MCF 10A (cell line): Measurements from ENCODE around the gene FEZF1. TPM values are rescaled to one million over a fixed set of nuclear protein-coding genes. Genes with fewer than 3 reads are reported as not detected.

Experiments
- BruUV-seq: library from RNA; stranded (reverse); fragments of 400-500 nt; replicated peaks from 2 replicates; lab custom pipeline; 2021; lab: Mats Ljungman, UMichigan
- CTCF ChIA-PET: fragments of 300-600 bp; sonication (Branson Sonifier 250); formaldehyde crosslinking; extraction: SDS; loops from one replicate; lab custom pipeline; 2021; ENCODE audit warnings: antibody characterized with exemption, inconsistent platforms; lab: Yijun Ruan, JAX
- POLR2A ChIA-PET: fragments of 300-600, 350-650 bp; sonication (Branson Sonifier 250); formaldehyde crosslinking; extraction: SDS; loops from one replicate; lab custom pipeline; 2020; ENCODE audit warnings: antibody characterized with exemption, inconsistent platforms; lab: Yijun Ruan, JAX
- DNase-seq: peaks from one replicate; pipeline ENCODE4 v3.0.0-alpha.2; 2018; ENCODE audit not compliant: unreplicated experiment
- H3K27ac Mint-ChIP-seq: one replicate; pipeline ENCODE4 v1.8.0; 2022; ENCODE audit warnings: mild to moderate bottlenecking, low read depth, mixed read lengths; ENCODE audit not compliant: unreplicated experiment
- H3K27me3 Mint-ChIP-seq: one replicate; pipeline ENCODE4 v1.8.0; 2022; ENCODE audit warnings: mixed read lengths; ENCODE audit not compliant: insufficient read depth, unreplicated experiment
- H3K36me3 Mint-ChIP-seq: one replicate; pipeline ENCODE4 v1.8.0; 2022; ENCODE audit warnings: mild to moderate bottlenecking, moderate library complexity, mixed read lengths; ENCODE audit not compliant: insufficient read depth, unreplicated experiment
- H3K4me1 Mint-ChIP-seq: one replicate; pipeline ENCODE4 v1.8.0; 2022; ENCODE audit warnings: mixed read lengths; ENCODE audit not compliant: insufficient read depth, unreplicated experiment
- H3K4me3 Mint-ChIP-seq: one replicate; pipeline ENCODE4 v1.8.0; 2022; ENCODE audit warnings: mild to moderate bottlenecking, moderate library complexity, mixed read lengths; ENCODE audit not compliant: unreplicated experiment
- H3K9me3 Mint-ChIP-seq: one replicate; pipeline ENCODE4 v1.8.0; 2022; ENCODE audit warnings: mixed read lengths; ENCODE audit not compliant: unreplicated experiment
- CTCF ChIP-seq: fragments of 200-600 bp; IDR thresholded peaks from one replicate; pipeline ENCODE4 v1.8.0; 2022; ENCODE audit warnings: antibody characterized with exemption, mild to moderate bottlenecking; ENCODE audit not compliant: unreplicated experiment
- intact Hi-C: fragments of 100-400 bp; cut with micrococcal nuclease; formaldehyde crosslinking; loops from 2 replicates; pipeline ENCODE4 v1.14.1; 2022
- total RNA-seq: library from RNA; stranded (reverse); gene quantifications from 2 replicates; pipeline ENCODE4 v1.2.3, GENCODE V29; 2022

FEZF1 gene
- total RNA-seq, 1 experiment from 2014 or later, result not detected

GRCh38 chr7:122261442-122261841 is 43.1 kb downstream of the FEZF1 start:
- intact Hi-C loops, result no loop called here

GRCh38 chr7:122261016-122261415 is 43.5 kb downstream of the FEZF1 start:
- no TSS peak for BruUV-seq
- CTCF ChIA-PET, result no interaction called here
- intact Hi-C loops, result no loop called here
- Mint-ChIP-seq H3K4me1 (no peaks in the 10 kb centered on the region), H3K27ac (no peak overlapping the region), H3K27me3 (peaks cover 4% of the 10 kb centered on the region), H3K36me3 (no peaks in the 10 kb centered on the region), H3K4me3 (no peak overlapping the region), H3K9me3 (no peaks in the 10 kb centered on the region)
- TF ChIP-seq CTCF, result no peak
- POLR2A ChIA-PET, result interaction anchor here (1.1 to 1.2 kb wide), 2 partner anchors 10 to 37 kb away, joined by 3 to 4 read pairs; no protein-coding TSS in a partner anchor
- no peak for DNase-seq

More at GRCh38 chr7:122261442-122261841, 43.1 kb downstream of the FEZF1 start:
- Mint-ChIP-seq H3K4me1 (no peaks in the 10 kb centered on the region), H3K36me3 (no peaks in the 10 kb centered on the region), H3K27me3 (peaks cover under 1% of the 10 kb centered on the region), H3K27ac (no peak overlapping the region), H3K9me3 (no peaks in the 10 kb centered on the region), H3K4me3 (no peak overlapping the region)
- ChIA-PET CTCF (no interaction called here), POLR2A (interaction anchor here (1.1 to 1.2 kb wide), 2 partner anchors 11 to 38 kb away, joined by 3 to 4 read pairs; no protein-coding TSS in a partner anchor)
- DNase-seq, result no peak
- no TSS peak for BruUV-seq
- no peak for TF ChIP-seq CTCF

GRCh38 chr7:122260336-122260735 is 44.2 kb downstream of the FEZF1 start:
- POLR2A ChIA-PET, result interaction anchor here (0.7 to 1.2 kb wide), 3 partner anchors 10 to 287 kb away, joined by 3 to 4 read pairs (median 3); no protein-coding TSS in a partner anchor
- intact Hi-C loops, result no loop called here
- TF ChIP-seq CTCF, result no peak
- DNase-seq, result no peak
- no peaks in the 10 kb centered on the region for H3K36me3 Mint-ChIP-seq
- H3K27me3 Mint-ChIP-seq, result peaks cover 11% of the 10 kb centered on the region
- no peaks in the 10 kb centered on the region for H3K4me1 Mint-ChIP-seq
- BruUV-seq, result no TSS peak
- no peak overlapping the region for H3K4me3 Mint-ChIP-seq
- no peaks in the 10 kb centered on the region for H3K9me3 Mint-ChIP-seq
- no peak overlapping the region for H3K27ac Mint-ChIP-seq
- CTCF ChIA-PET, result no interaction called here

GRCh38 chr7:122258971-122259370 is 45.6 kb downstream of the FEZF1 start:
- no TSS peak for BruUV-seq
- intact Hi-C loops, result no loop called here
- H3K27me3 Mint-ChIP-seq, result peaks cover 16% of the 10 kb centered on the region
- H3K4me3 Mint-ChIP-seq, result no peak overlapping the region
- ChIA-PET CTCF (no interaction called here), POLR2A (no interaction called here)
- H3K9me3 Mint-ChIP-seq, result no peaks in the 10 kb centered on the region
- no peaks in the 10 kb centered on the region for H3K4me1 Mint-ChIP-seq
- no peak for TF ChIP-seq CTCF
- DNase-seq, result no peak
- H3K36me3 Mint-ChIP-seq, result no peaks in the 10 kb centered on the region
- H3K27ac Mint-ChIP-seq, result no peak overlapping the region
